HL-60 (cell line): ENCODE results near the gene ZC3H4.

ENCODE experiments used
- CTCF ChIP-seq: IDR thresholded peaks from one replicate; pipeline ENCODE4 v1.5.1; 2011; ENCODE audit warnings: low read length, control low read depth, inconsistent platforms; ENCODE audit not compliant: insufficient read depth
- POLR2AphosphoS5 ChIP-seq: IDR thresholded peaks from 2 replicates; pipeline ENCODE4 v1.6.1; 2012; ENCODE audit warnings: low read depth
- REST ChIP-seq: IDR thresholded peaks from 2 replicates; pipeline ENCODE4 v1.6.1; 2012; ENCODE audit warnings: low read depth; ENCODE audit not compliant: insufficient replicate concordance
- SPI1 ChIP-seq: IDR thresholded peaks from 2 replicates; pipeline ENCODE4 v1.6.1; 2012; ENCODE audit warnings: low read depth, mild to moderate bottlenecking, borderline replicate concordance

GRCh38 chr19:47024502-47024901, 89.1 kb downstream of the ZC3H4 start:
- TF ChIP-seq CTCF (no peak), REST (no peak), POLR2AphosphoS5 (no peak), SPI1 (no peak)
